Pancreas (tissue), 10 donors: Measurements from ENCODE around the gene GFI1B. TPM values are rescaled to one million over a fixed set of nuclear protein-coding genes. Genes with fewer than 3 reads are reported as not detected.

ENCODE experiments used
- ATAC-seq, 4 donors: fragments of 200-7000 bp; cut with Tn5 transposase; one replicate each; pipeline versions ENCODE4 v1.8.0 to v1.9.1; 2020; ENCODE audit warnings: mild to moderate bottlenecking in 4 of 4, moderate library complexity in 4 of 4
- DNase-seq, 6 donors: peaks; one replicate each; pipeline ENCODE4 v3.0.0-alpha.2; 2020
- FAIRE-seq: peaks from 2 replicates; lab custom pipeline; 2012; peaks lifted over from hg19 to GRCh38; lab: Jason Lieb, UNC
- H3K27ac ChIP-seq, 4 donors: fragments of 200-600 bp; sonication (generic); 1 replicate in 3 of 4; 2 replicates in 1 of 4; pipeline versions ENCODE4 v1.5.0 to v1.8.0; 2020
- H3K27me3 ChIP-seq, 4 donors: fragments of 200-600 bp; one replicate each; pipeline ENCODE4 v1.8.0; 2021
- H3K36me3 ChIP-seq, 3 donors: fragments of 200-600 bp; sonication (generic) in 1 of 3; one replicate each; pipeline versions ENCODE4 v1.5.0 to v1.8.0; 2020 to 2021
- H3K4me1 ChIP-seq, 3 donors: fragments of 200-600 bp; one replicate each; pipeline ENCODE4 v1.8.0; 2021
- H3K4me3 ChIP-seq, 4 donors: fragments of 200-600 bp; sonication (generic) in 2 of 4; one replicate each; pipeline versions ENCODE4 v1.5.0 to v1.8.0; 2020 to 2021
- H3K9me3 ChIP-seq, 4 donors: fragments of 200-600 bp; one replicate each; pipeline ENCODE4 v1.8.0; 2021
- CTCF ChIP-seq, 4 donors: fragments of 200-600 bp; sonication (generic) in 3 of 4; IDR thresholded peaks; one replicate each; pipeline versions ENCODE4 v1.5.0 to v1.8.0; 2021; ENCODE audit warnings: antibody characterized with exemption in 4 of 4
- WGBS, 2 donors: extraction: QIAGEN DNeasy Blood & Tissue Kit; methylation state at CpG; one replicate each; pipeline ENCODE4 v1.1.7; 2013; 5-methylcytosine and 5-hydroxymethylcytosine counted together
- intact Hi-C, 3 donors: fragments of 100-400 bp; cut with DNase I; formaldehyde crosslinking; loops; one replicate each; pipeline versions ENCODE4 v1.11.1 to v1.14.2; 2022
- polyA plus RNA-seq, 2 donors: library from polyadenylated mRNA; stranded (reverse); fragments of 200-250 nt; gene quantifications; one replicate each; pipeline ENCODE4 v1.2.3, GENCODE V29; 2013
- total RNA-seq, 6 donors: library from RNA; stranded (reverse); fragmentation: NEBNext Ultra II Directional in 4 of 6; extraction: Animal tissue kit (Norgen Biotek cat#: 25700) in 4 of 6; gene quantifications; one replicate each; pipeline versions ENCODE4 v1.2.1 to v1.2.4, GENCODE V29; 2021 to 2023
- donor health status: healthy with polysubstance abuse.
- donor health status: DM: no; HTN: no; CAD: no; lungs with moderate emphysema.
- donor health status: DM: no; HTN: no; CAD: no.
- donor health status: control.
- donor health status: control.
- donor health status: Bipolar disorder and iron deficiency.
- donor health status: DM: yes; HTN: yes; CAD: no.
- donor health status: DM: no; HTN: no; CAD: no.
- donor health status: DM: no; HTN: no; CAD: no.
- donor health status: DM: yes; HTN: yes; CAD: no.

GFI1B gene
- total and polyA plus RNA-seq, 8 donors = 0.09 to 0.31 (median 0.14) TPM; not detected in 5

- FAIRE-seq (no peak), ATAC-seq (no peak), DNase-seq (no peak)
- TF ChIP-seq CTCF (IDR thresholded peaks at IDR 0.05) = no peak
- Histone ChIP-seq H3K36me3 (no peaks in the 10 kb centered on the region), H3K27ac (no peak overlapping the region), H3K9me3 (no peaks in the 10 kb centered on the region), H3K27me3 (no peaks in the 10 kb centered on the region), H3K4me1 (no peaks in the 10 kb centered on the region), H3K4me3 (no peak overlapping the region)
- WGBS, 2 donors = 69 to 72% methylated on average over 16 to 20 of the region's 20 CpGs
- intact Hi-C loops = no loop called here
Measured at GRCh38 chr9:132984202-132985070, 5.9 kb downstream of the GFI1B start.

GRCh38 chr9:132985071-132985350, 6.5 kb downstream of the GFI1B start:
- ATAC-seq = no peak
- no peaks in the 10 kb centered on the region for H3K9me3 ChIP-seq
- 57 to 61% methylated on average over 4 of the region's 4 CpGs for WGBS, 2 donors
- no peak for FAIRE-seq
- intact Hi-C loops = no loop called here
- H3K4me1 ChIP-seq = no peaks in the 10 kb centered on the region
- no peak overlapping the region for H3K27ac ChIP-seq
- H3K36me3 ChIP-seq = no peaks in the 10 kb centered on the region
- no peak for DNase-seq
- H3K27me3 ChIP-seq = no peaks in the 10 kb centered on the region
- no peak for TF ChIP-seq CTCF (IDR thresholded peaks at IDR 0.05)
- H3K4me3 ChIP-seq = no peak overlapping the region

- ATAC-seq = no peak
- TF ChIP-seq CTCF (IDR thresholded peaks at IDR 0.05) = no peak
- no peak overlapping the region for H3K27ac ChIP-seq
- 74 to 84% methylated on average over 8 of the region's 8 CpGs for WGBS, 2 donors
- H3K27me3 ChIP-seq = no peaks in the 10 kb centered on the region
- no peaks in the 10 kb centered on the region for H3K9me3 ChIP-seq
- intact Hi-C loops = no loop called here
- no peak overlapping the region for H3K4me3 ChIP-seq
- H3K4me1 ChIP-seq = no peaks in the 10 kb centered on the region
- no peak for FAIRE-seq
- DNase-seq = no peak
- no peaks in the 10 kb centered on the region for H3K36me3 ChIP-seq
Measured at GRCh38 chr9:132985489-132985888, 7.0 kb downstream of the GFI1B start.

- Histone ChIP-seq H3K4me3 (no peak overlapping the region), H3K4me1 (no peaks in the 10 kb centered on the region), H3K27me3 (no peaks in the 10 kb centered on the region), H3K36me3 (no peaks in the 10 kb centered on the region), H3K9me3 (no peaks in the 10 kb centered on the region), H3K27ac (no peak overlapping the region)
- no peak for TF ChIP-seq CTCF (IDR thresholded peaks at IDR 0.05)
- intact Hi-C loops = no loop called here
- FAIRE-seq = no peak
- no peak for ATAC-seq
- 58 to 70% methylated on average over 13 of the region's 13 CpGs for WGBS, 2 donors
- DNase-seq = no peak
Measured at GRCh38 chr9:132986114-132986513, 7.6 kb downstream of the GFI1B start.
